GM23248 (cell line): ENCODE results near the gene KITLG.

Experiments
- EZH2 ChIP-seq: fragments of 200-600 bp; sonication (generic); IDR thresholded peaks from 2 replicates; pipeline ENCODE4 v1.6.1; 2018; ENCODE audit warnings: antibody characterized with exemption, mild to moderate bottlenecking; ENCODE audit not compliant: insufficient read depth, poor library complexity, severe bottlenecking
- EZH2phosphoT487 ChIP-seq: fragments of 200-600 bp; sonication (generic); IDR thresholded peaks from 2 replicates; pipeline ENCODE4 v1.6.1; 2018; ENCODE audit warnings: antibody characterized with exemption, moderate library complexity, mild to moderate bottlenecking, low read depth; ENCODE audit not compliant: insufficient read depth

DNA sequence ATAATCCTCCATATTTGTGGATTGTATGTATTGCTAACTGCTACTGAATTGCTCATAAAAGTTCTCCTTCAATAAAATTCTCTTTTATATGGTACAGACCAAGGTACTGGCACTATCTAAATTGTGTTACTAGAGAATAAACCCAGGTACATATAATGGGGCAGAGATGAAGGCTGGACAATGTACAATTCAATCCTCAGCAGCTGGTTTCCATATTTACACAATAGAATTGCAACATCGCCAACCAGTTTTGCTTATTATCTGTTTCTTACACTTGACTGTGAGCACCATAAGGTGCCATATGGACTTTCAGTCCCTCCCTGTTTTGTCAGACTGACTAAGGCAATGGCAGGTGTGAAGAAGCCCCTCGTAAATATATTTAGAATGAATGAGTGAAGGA, 18.1 kb downstream of the KITLG start:
- TF ChIP-seq EZH2phosphoT487, result no peak
- no peak for TF ChIP-seq EZH2
